ENCODE data around the gene SEPTIN12.
"Not testable (repeated sequence)": the region's sequence is repeated elsewhere in the genome, so short reads cannot be mapped to it uniquely, and the experiment has no call there.

SEPTIN12 gene

GRCh38 chr16:4754865-4755264, 33.3 kb downstream of the SEPTIN12 start:
- no peak for DNase-seq (ENCODE audit: low read depth in 2 of 2)

GRCh38 chr16:4753227-4753626, 34.9 kb downstream of the SEPTIN12 start:
- DNase-seq (ENCODE audit: low read depth in 2 of 2): no peak

- no peak for DNase-seq (ENCODE audit: low read depth in 2 of 2)
These were observed 35.6 kb downstream of the SEPTIN12 start for GRCh38 chr16:4752351-4753100.

- DNase-seq (ENCODE audit: low read depth in 2 of 2): no peak
These were observed 37.2 kb downstream of the SEPTIN12 start for GRCh38 chr16:4750896-4751295.

GRCh38 chr16:4749700-4750257, 38.4 kb downstream of the SEPTIN12 start:
- DNase-seq (ENCODE audit: low read depth in 2 of 2): no peak

- DNase-seq (ENCODE audit: low read depth in 2 of 2): no peak
These were observed 39.3 kb downstream of the SEPTIN12 start for GRCh38 chr16:4748682-4749411.

GRCh38 chr16:4747906-4748681, 40.1 kb downstream of the SEPTIN12 start:
- DNase-seq (ENCODE audit: low read depth in 2 of 2): no peak

- DNase-seq (ENCODE audit: low read depth in 2 of 2): no peak
These were observed 41.1 kb downstream of the SEPTIN12 start for GRCh38 chr16:4746991-4747574.

GRCh38 chr16:4746215-4746614, 41.9 kb downstream of the SEPTIN12 start:
- DNase-seq (ENCODE audit: low read depth in 2 of 2): no peak

GRCh38 chr16:4745274-4745569, 42.9 kb downstream of the SEPTIN12 start:
- no peak for DNase-seq (ENCODE audit: low read depth in 2 of 2)

- no peak for DNase-seq (ENCODE audit: low read depth in 2 of 2)
These were observed 43.4 kb downstream of the SEPTIN12 start for GRCh38 chr16:4744555-4745273.

- no peak for DNase-seq (ENCODE audit: low read depth in 2 of 2)
These were observed 44.8 kb downstream of the SEPTIN12 start for GRCh38 chr16:4743226-4743878.

GRCh38 chr16:4738370-4738769, 49.8 kb downstream of the SEPTIN12 start:
- not testable (repeated sequence) for DNase-seq (ENCODE audit: low read depth in 2 of 2)

GRCh38 chr16:4737545-4737944, 50.6 kb downstream of the SEPTIN12 start:
- DNase-seq (ENCODE audit: low read depth in 2 of 2): no peak

- no peak for DNase-seq (ENCODE audit: low read depth in 2 of 2)
These were observed 51.6 kb downstream of the SEPTIN12 start for GRCh38 chr16:4736546-4736945.

- peak; percentile 88 to 93 for DNase-seq (ENCODE audit: low read depth in 2 of 2)
These were observed 53.2 kb downstream of the SEPTIN12 start for GRCh38 chr16:4734730-4735535.

GRCh38 chr16:4734063-4734729, 53.9 kb downstream of the SEPTIN12 start, which contains the start of the genes ANKS3 and DNAAF8:
TSS of gene ANKS3 (minus strand) at chr16:4734271. CDS start at chr16:4730149, 4,122 bp downstream.
TSS of gene DNAAF8 (plus strand) at chr16:4734537. CDS start at chr16:4736515, 1,978 bp downstream.
- peak; percentile 52 to 61 for DNase-seq (ENCODE audit: low read depth in 2 of 2)

- no peak for DNase-seq (ENCODE audit: low read depth in 2 of 2)
These were observed 54.4 kb downstream of the SEPTIN12 start for GRCh38 chr16:4733747-4734062.

- DNase-seq (ENCODE audit: low read depth in 2 of 2): no peak
These were observed 54.9 kb downstream of the SEPTIN12 start for GRCh38 chr16:4733211-4733742.
